Epithelial cell of esophagus (primary cell): Measurements from ENCODE around the gene PILRA.

ENCODE experiments used
- DNase-seq: peaks from one replicate; pipeline ENCODE4 v3.0.0; 2010; ENCODE audit warnings: low read depth
- H3K4me3 ChIP-seq: 2 replicates; pipeline ENCODE4 v1.5.1; 2011; ENCODE audit warnings: mild to moderate bottlenecking, low read length, control low read depth
- TF ChIP-seq, protein P1 (sequence below): IDR thresholded peaks from 2 replicates; pipeline ENCODE4 v1.5.1; 2011; ENCODE audit warnings: low read depth, mild to moderate bottlenecking, low read length, control low read depth, inconsistent platforms; ENCODE audit not compliant: insufficient read depth; ENCODE audit errors: missing control alignments

The PILRA gene

DNA sequence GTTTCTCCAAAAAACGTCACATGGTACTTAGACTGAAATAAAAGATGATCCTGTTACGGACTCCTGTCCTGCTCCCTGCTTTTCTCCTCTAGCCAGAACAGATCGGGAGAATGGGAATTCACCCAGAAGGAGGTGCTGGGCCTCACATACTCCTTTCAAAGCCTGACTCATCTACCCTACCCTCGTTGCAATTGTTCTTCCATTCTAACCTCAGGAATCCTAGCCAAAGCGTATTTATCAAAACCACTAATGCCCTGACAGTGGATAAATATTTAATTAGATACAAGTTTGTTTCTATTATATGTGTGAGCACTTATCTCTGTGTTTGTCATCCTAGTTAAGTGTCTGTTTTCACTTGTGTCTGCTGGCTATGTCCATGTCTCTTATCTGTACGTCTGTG is 33.5 kb downstream of the PILRA start:
- TF ChIP-seq, protein P1, sequence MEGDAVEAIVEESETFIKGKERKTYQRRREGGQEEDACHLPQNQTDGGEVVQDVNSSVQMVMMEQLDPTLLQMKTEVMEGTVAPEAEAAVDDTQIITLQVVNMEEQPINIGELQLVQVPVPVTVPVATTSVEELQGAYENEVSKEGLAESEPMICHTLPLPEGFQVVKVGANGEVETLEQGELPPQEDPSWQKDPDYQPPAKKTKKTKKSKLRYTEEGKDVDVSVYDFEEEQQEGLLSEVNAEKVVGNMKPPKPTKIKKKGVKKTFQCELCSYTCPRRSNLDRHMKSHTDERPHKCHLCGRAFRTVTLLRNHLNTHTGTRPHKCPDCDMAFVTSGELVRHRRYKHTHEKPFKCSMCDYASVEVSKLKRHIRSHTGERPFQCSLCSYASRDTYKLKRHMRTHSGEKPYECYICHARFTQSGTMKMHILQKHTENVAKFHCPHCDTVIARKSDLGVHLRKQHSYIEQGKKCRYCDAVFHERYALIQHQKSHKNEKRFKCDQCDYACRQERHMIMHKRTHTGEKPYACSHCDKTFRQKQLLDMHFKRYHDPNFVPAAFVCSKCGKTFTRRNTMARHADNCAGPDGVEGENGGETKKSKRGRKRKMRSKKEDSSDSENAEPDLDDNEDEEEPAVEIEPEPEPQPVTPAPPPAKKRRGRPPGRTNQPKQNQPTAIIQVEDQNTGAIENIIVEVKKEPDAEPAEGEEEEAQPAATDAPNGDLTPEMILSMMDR, result peak; percentile 16
- H3K4me3 ChIP-seq, result no peak overlapping the region
- peak; percentile 52 for DNase-seq

DNA sequence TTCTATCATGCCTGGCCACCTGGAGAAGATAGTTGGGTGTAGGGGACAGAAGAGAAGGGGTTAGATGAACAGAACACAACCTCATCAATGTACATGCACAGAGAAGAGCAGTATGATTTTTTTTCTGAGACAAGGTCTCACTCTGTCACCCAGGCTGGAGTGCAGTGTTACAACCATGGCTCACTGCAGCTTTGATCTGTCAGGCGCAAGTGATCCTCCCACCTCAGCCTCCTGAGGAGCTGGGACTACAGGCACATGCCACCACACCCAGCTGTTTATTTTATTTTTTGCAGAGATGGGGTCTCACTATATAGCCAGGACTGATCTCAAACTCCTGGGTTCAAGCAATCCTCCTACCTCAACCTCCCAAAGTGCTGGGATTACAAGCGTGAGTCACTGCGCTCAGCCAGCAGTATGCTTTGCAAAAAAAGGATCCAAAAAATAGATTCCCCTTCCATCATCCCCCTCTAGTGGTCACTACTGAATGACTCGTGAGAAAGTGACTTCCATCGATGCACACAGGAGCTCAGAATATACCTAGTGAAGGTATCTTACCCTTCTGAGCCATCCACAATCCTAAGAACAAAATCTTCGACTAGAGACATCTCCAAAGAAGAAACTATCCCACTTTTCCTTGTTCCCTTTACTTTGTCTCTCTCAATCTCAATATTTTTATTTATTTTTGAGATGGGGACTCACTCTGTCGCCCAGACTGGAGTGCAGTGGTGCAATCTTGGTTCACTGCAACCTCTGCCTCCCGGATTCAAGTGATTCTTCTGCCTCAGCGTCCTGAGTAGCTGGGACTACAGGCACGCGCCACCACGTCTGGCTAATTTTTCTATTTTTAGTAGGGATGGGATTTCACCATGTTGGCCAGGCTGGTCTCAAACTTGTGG is 34.2 kb downstream of the PILRA start:
- peak; percentile 78 for DNase-seq
- TF ChIP-seq, protein P1, result peak; percentile 71
- no peak overlapping the region for H3K4me3 ChIP-seq

DNA sequence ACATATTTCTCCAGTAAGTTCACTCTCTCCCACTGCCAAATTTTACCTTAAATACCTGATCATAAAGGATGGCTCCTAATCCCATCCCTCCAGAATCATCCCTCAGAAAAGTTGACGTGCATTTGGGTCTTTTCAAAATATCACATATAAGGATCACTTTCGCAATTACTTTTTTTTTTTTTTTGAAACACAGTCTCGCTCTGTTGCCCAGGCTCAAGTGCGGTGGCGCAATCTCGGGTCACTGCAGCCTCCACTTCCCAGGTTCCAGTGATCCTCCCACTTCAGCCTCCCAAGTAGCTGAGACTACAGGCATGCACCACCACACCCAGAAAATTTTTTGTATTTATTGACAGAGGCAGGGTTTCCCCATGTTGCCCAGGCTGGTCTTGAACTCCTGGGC is 37.8 kb downstream of the PILRA start:
- no peak overlapping the region for H3K4me3 ChIP-seq
- TF ChIP-seq, protein P1, result no peak
- DNase-seq, result no peak

DNA sequence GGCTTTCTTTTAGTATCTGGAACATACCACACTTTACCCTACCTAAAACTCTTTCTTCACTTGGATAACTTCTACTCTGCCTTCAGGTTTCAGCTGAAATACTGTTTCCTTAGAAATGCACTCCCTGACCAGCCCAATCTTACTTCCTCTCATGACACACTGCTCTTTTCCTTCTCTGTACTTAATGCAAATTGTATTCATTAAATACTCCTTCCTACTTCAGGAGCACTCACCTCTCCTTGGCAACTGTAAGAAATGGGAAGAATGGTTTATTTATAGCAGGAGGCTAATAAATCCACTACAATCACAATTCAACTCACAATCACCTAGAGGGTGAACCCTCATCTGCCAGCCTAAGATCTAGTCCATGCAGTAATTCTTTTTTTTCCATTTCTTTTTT is 40.1 kb downstream of the PILRA start:
- TF ChIP-seq, protein P1, result no peak
- no peak for DNase-seq
- H3K4me3 ChIP-seq, result no peak overlapping the region

DNA sequence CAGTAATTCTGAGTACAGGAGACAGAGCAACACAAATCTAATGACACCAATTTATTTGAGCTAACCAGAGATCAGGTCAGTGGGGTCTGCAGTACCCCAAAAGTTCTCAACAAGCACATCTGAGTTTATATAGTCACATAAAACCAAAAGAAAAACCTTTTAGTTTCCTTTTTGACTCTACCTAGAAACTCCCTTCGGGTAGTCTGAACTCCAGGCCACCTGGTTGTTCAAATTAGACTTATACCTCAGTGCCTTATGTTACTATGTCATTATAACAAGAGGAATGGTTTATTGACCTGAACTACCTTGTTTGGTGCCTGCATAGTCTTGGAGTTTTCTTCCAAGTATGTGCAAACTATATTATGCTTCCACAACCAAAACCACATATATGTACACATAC is 40.6 kb downstream of the PILRA start:
- no peak overlapping the region for H3K4me3 ChIP-seq
- no peak for DNase-seq
- TF ChIP-seq, protein P1, result no peak

DNA sequence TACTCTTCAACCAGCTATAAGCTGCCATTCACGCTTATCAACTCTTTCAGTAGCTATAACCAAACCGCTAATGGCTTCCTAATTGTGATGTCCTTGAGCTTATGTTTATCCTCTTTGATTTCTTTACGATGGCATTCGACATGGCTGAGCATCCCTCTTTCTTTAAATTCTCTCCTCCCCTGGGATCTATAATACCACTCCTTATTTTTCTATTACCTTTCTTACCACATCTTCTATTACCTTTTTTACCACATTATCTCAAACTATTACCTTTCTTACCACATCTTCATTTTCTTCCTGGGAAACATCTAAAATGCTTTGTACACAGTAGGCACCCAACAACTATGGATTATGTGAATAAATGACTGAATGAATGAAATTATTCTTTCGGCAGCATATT is 42.2 kb downstream of the PILRA start:
- no peak for DNase-seq
- TF ChIP-seq, protein P1, result no peak
- no peak overlapping the region for H3K4me3 ChIP-seq
